ENCODE results near the gene OR6J1.

DNA sequence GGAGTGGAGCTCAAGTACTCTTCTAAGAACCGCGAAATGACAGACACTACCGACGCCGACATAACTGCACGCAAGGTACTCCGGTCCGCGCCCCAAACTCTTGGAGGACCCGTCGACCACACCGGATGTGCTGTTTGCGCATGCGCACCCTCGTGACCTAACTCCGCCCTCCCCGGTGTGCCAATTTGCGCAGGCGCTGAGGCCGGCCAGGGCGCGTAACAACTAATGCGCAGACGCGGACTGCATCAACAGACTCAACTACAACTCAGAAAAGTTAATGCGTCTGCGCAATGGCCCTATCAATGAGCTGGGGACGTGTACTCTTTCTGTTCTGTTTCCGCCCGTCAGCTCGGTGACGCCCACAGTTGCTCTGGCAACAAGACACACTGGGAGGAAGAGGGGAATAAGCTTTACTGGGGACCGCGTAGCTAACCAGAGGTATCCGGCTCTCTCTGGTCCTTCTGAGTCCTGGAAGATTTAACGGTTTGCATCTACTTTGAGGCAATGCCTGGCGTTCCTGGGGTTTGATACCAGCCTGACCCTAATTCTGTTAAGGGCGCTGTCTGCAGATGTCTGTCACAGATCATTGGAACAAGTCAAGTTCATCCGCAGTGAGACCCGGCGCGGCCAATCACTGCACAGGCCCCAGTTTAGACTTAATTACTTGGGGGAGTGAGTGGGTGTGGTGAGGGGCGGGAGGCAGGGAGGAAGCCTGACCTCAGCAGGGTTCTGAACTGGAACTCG, 54.9 kb downstream of the OR6J1 start, which contains the start of gene DAD1:
- peak; percentile 84 to 97 (median 91) for TF ChIP-seq POLR2AphosphoS5 (IDR thresholded peaks at IDR 0.05)
- peak in 2 of 3 donors; percentile 42 to 59 for TF ChIP-seq CTCF (IDR thresholded peaks at IDR 0.05)
- peak; percentile 86 for TF ChIP-seq POLR2A (IDR thresholded peaks at IDR 0.05)
